B cell (primary cell): ENCODE data around the gene PHEX.

Source experiments
- CTCF ChIP-seq: fragments of 200-600 bp; IDR thresholded peaks from one replicate; pipeline ENCODE4 v1.8.0; 2022; ENCODE audit warnings: antibody characterized with exemption, mild to moderate bottlenecking
- EZH2 ChIP-seq: IDR thresholded peaks from 2 replicates; pipeline ENCODE4 v1.6.1; 2012; ENCODE audit warnings: borderline replicate concordance, low read depth, mild to moderate bottlenecking, moderate library complexity, low read length; ENCODE audit not compliant: insufficient read depth, poor library complexity, severe bottlenecking

GRCh38 chrX:22220941-22221340 is 188.8 kb downstream of the PHEX start:
- no peak for TF ChIP-seq CTCF
- TF ChIP-seq EZH2: no peak
